Fibroblast of gingiva (primary cell): Measurements from ENCODE around the gene KLHL14.

Source experiments
- DNase-seq: peaks from one replicate; pipeline ENCODE4 v3.0.0-alpha.2; 2011; ENCODE audit warnings: low read depth

KLHL14 gene

GRCh38 chr18:32770054-32770665 is 2.7 kb downstream of the KLHL14 start:
- DNase-seq = no peak

GRCh38 chr18:32769586-32770053 is 3.2 kb downstream of the KLHL14 start:
- no peak for DNase-seq

GRCh38 chr18:32769071-32769585 is 3.7 kb downstream of the KLHL14 start:
- DNase-seq = no peak

DNA sequence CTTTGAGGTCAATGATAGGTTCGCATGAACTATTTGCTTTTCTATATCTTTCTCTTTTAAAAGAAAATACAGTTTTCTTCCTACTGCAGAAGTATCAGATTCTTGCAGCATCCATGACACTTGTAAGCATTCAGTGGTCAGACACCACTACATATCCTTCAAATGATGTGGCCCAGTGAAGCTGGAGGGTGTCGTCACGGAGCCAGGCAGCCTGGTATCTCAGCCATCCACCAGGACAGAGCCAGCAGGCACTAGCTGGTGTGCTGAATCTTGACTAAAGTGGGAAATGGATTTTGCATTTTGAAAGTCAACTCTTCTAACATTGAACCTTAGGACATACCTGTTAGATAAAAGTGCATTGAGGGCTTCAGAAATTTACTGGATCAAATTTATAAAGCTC is 5.4 kb downstream of the KLHL14 start:
- DNase-seq = no peak

- DNase-seq = no peak
These were observed 8.1 kb downstream of the KLHL14 start for GRCh38 chr18:32764611-32765244.

DNA sequence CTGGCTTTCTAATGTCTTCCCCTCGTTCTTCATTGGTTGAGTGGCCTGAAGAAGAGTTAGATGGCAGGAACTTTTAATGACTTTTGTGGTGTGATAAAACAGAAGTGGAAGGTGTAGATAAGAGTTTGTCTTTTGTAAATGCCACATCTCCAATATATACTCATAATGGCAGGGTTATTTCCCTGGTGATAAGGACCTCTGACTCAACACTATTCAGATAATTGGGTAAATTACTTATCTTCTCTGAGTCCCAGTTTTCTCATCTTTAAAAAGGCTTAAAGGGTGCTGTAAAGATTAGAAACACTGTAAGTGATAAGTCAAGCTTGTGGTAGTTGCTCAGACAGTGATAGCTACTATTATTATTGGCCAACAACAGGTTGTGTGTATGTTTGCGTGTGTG is 9.5 kb downstream of the KLHL14 start:
- DNase-seq = no peak

GRCh38 chr18:32761231-32761630 is 11.6 kb downstream of the KLHL14 start:
- DNase-seq = no peak

- DNase-seq = no peak
These were observed 12.4 kb downstream of the KLHL14 start for GRCh38 chr18:32760391-32760790.

GRCh38 chr18:32759611-32760167 is 13.1 kb downstream of the KLHL14 start:
- DNase-seq = no peak

GRCh38 chr18:32754508-32755263 is 18.1 kb downstream of the KLHL14 start:
- no peak for DNase-seq

DNA sequence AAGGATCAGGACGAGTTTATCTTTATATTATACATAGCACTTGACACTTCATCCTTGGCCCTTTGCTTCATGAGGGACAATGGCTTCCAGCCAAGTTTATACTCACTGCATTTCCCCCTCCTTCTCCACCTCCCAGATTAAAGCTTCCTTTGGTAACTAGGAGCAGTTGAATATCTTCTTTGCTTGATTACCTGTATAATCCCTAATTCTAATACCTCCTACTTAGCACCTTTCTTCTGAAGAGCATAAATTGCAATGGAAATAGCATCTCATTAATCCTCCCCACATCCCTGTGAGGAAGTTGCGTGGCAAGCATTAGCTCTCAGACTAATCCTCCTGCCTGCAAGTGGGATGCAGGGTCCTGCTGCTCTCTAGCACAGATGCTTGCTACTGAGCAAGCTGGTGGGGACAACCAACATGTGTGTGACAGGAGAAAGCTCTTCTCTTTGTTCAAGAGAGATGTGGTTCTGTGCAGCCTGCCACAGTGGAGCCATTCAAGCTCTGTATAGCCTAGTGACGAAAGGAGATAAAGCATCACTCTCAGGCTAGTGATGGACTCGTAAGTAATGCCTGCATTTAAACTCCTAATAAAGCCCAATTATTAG is 19.1 kb downstream of the KLHL14 start:
- no peak for DNase-seq

DNA sequence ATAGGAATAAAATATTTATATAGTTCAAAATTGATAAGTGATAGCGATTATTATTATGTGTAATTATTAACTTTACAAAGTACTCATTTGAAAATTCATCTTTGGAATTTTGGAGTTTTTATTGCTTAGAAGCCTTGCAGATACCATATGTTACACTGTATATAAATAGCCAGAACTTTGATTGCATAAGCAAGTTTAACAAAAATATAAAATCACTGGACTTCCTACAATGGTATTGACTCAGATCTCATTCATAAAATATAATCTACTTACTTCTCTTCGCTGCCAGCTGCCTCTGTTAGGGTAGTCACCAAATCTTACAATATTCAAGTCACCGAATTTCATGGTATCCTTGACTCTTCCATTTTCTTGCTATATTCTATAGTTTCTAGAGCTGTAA is 22.5 kb downstream of the KLHL14 start:
- DNase-seq = no peak

DNA sequence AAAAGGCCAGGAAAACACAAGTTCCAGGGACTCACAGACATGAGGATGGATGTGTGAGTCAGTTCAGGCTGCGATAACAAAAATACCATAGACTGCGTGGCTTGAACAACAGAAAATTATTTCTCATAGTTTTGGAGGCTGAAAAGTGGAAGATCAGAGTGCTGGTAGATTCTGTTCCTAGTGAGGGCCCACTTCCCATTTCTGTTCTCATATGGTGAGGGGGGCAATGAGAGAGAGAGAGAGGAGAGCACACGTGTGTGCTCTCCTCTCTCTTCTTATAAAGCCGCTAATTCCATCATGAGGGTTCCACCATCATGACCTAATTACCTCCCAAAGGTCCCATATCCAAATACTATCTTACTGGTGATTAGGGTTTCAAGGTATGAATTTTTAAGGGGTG is 23.0 kb downstream of the KLHL14 start:
- no peak for DNase-seq

- no peak for DNase-seq
These were observed 30.2 kb downstream of the KLHL14 start for GRCh38 chr18:32742579-32742978.

DNA sequence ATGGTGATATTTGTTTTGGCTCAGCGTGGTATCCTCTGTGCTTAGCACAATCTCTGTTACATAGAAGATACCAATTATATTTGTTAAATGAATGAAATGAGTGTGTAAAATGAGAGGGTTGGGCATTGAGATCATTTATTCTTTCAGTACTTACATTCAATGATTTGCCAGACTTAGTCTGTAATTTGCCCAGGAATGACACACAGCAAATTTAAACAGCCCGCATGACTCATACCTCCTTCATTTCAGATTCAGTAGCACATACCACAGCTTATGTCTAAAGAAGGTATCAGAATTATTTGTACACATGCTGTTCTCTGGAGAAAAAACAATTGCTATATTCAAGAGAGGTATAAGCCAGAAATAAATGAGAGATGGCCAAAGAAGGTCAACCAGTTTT is 37.0 kb downstream of the KLHL14 start:
- no peak for DNase-seq

GRCh38 chr18:32734442-32734841 is 38.4 kb downstream of the KLHL14 start:
- no peak for DNase-seq

DNA sequence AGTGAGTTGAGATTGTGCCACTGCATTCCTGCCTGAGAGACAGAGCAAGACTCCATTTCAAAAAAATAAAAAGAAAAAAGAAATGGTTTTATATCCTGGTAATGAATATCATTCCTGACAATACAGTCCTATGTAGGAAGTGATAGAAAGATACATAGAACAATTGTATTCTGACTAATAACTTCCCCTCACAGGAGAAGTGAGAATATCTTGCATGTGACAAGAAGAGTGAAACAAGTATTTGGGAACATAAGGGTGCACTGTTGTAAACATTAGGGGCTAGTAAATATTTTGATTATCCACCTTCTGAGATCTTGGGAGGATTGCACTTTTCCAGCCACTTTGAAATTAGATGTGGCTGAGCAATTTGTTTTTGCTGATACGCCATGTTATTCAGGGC is 40.7 kb downstream of the KLHL14 start:
- no peak for DNase-seq

DNA sequence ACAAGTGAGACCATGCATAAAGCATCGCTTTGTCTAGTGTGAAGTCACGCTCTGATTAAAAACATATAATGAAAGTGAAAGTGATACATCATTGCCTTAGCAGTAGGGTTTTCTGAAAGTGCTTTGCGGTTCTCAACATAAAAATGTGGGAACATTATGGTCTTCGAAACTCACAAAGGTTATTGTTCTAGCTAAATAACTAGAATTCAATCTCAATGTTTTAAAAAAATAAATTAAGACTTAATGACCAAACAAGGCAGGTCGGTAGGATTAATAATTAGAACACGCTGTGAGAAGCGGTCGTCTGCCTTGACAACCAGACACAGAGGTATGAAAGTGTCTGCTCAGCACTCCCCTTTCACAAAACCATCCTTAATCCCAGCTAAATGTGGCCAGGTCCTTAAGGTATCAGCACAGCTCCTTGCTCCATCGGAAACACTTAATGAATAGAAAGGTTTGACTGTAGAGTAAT is 42.2 kb downstream of the KLHL14 start:
- DNase-seq = no peak

- no peak for DNase-seq
These were observed 42.8 kb downstream of the KLHL14 start for GRCh38 chr18:32730068-32730467.

- no peak for DNase-seq
These were observed 48.6 kb downstream of the KLHL14 start for GRCh38 chr18:32724071-32724749.

- DNase-seq = no peak
These were observed 50.5 kb downstream of the KLHL14 start for GRCh38 chr18:32722279-32722678.

DNA sequence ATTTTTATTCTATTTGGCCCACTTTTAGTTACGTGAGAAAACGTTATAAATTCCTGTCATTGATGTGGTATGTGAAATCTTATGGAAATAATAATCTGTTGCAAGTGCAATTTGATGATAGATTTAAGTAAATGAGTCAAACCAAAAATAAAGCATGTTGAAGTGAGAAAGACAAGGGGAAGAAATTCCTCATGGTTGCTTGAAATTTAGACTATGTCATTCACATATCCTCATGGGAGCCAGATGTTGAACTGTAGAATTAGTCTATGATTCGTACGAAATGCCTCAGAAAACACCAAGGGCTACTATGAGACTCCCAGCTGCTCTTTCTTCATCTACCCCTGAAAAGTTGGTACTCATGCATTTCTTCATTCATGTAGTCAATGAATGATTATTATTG is 55.7 kb downstream of the KLHL14 start:
- DNase-seq = no peak
